H1 (cell line): ENCODE results near the gene PCDHB10. TPM values are rescaled to one million over a fixed set of nuclear protein-coding genes. Genes with fewer than 3 reads are reported as not detected.

Experiments
- BCL11A ChIP-seq, 2 experiments: IDR thresholded peaks; one replicate each; pipeline ENCODE4 v1.6.1; 2011; ENCODE audit warnings: low read depth in 2 of 2, low read length in 2 of 2, mild to moderate bottlenecking in 2 of 2
- CEBPB ChIP-seq: IDR thresholded peaks from 2 replicates; pipeline ENCODE4 v1.6.1; 2012; ENCODE audit warnings: low read depth, low read length
- EGR1 ChIP-seq: IDR thresholded peaks from 2 replicates; pipeline ENCODE4 v1.6.1; 2011; ENCODE audit warnings: low read depth, low read length, borderline replicate concordance
- POLR2AphosphoS5 ChIP-seq: IDR thresholded peaks from 2 replicates; pipeline ENCODE4 v1.6.1; 2011; ENCODE audit warnings: low read depth, low read length
- RFX5 ChIP-seq: IDR thresholded peaks from 2 replicates; pipeline ENCODE4 v1.6.1; 2011; ENCODE audit warnings: low read depth, low read length, improper control_type of control experiment, borderline replicate concordance
- SAP30 ChIP-seq: fragments of 300-600 bp; sonication (generic); IDR thresholded peaks from 2 replicates; pipeline ENCODE4 v1.7.1; 2012; ENCODE audit warnings: low read length, moderate library complexity, mild to moderate bottlenecking, inconsistent platforms; ENCODE audit not compliant: insufficient read depth, insufficient replicate concordance
- polyA plus RNA-seq, 7 experiments: library from polyadenylated mRNA; depleted of rRNA in 3 of 7; stranded (reverse) in 5 of 7; unstranded in 2 of 7; fragments of >200 nt in 5 of 7; fragments of 200-250 nt in 2 of 7; gene quantifications; 1 replicate in 5 of 7; 2 replicates in 1 of 7; 4 replicates in 1 of 7; pipeline versions ENCODE4 v1.2.1 to v1.2.3, GENCODE V29; 2011 to 2013; ENCODE audit warnings: missing spikeins in 2 of 7, mixed read lengths in 2 of 7
- total RNA-seq: library from RNA; stranded (reverse); fragmentation: NEBNext Ultra II Directional; extraction: Animal tissue kit (Norgen Biotek cat#: 25700); gene quantifications from 2 replicates; pipeline ENCODE4 v1.2.1, GENCODE V29; 2021
- TF ChIP-seq, protein P1 (sequence below): fragments of 300-600 bp; sonication (generic); IDR thresholded peaks from 2 replicates; pipeline ENCODE4 v1.7.1; 2012; ENCODE audit warnings: low read length, moderate library complexity, mild to moderate bottlenecking, inconsistent platforms; ENCODE audit not compliant: insufficient replicate concordance

PCDHB10 gene
- total and polyA plus RNA-seq, 2 of the 8 experiments (the other 6 are each of a cell fraction or from before 2014, with no cell fraction given) = 1.3 to 1.8 TPM

DNA sequence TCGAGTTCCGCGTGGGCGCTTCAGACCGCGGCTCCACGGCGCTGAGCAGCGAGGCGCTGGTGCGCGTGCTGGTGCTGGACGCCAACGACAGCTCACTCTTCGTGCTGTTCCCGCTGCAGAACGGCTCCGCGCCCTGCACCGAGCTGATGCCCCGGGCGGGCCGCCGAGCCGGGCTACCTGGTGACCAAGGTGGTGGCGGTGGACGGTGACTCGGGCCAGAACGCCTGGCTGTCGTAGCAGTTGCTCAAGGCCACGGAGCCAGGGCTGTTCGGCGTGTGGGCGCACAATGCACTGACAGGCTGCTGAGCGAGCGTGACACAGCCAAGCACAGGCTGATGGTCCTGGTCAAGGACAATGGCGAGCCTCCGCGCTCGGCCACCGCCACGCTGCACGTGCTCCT lies 49.3 kb downstream of the PCDHB10 start (continued):
- TF ChIP-seq, protein P1, sequence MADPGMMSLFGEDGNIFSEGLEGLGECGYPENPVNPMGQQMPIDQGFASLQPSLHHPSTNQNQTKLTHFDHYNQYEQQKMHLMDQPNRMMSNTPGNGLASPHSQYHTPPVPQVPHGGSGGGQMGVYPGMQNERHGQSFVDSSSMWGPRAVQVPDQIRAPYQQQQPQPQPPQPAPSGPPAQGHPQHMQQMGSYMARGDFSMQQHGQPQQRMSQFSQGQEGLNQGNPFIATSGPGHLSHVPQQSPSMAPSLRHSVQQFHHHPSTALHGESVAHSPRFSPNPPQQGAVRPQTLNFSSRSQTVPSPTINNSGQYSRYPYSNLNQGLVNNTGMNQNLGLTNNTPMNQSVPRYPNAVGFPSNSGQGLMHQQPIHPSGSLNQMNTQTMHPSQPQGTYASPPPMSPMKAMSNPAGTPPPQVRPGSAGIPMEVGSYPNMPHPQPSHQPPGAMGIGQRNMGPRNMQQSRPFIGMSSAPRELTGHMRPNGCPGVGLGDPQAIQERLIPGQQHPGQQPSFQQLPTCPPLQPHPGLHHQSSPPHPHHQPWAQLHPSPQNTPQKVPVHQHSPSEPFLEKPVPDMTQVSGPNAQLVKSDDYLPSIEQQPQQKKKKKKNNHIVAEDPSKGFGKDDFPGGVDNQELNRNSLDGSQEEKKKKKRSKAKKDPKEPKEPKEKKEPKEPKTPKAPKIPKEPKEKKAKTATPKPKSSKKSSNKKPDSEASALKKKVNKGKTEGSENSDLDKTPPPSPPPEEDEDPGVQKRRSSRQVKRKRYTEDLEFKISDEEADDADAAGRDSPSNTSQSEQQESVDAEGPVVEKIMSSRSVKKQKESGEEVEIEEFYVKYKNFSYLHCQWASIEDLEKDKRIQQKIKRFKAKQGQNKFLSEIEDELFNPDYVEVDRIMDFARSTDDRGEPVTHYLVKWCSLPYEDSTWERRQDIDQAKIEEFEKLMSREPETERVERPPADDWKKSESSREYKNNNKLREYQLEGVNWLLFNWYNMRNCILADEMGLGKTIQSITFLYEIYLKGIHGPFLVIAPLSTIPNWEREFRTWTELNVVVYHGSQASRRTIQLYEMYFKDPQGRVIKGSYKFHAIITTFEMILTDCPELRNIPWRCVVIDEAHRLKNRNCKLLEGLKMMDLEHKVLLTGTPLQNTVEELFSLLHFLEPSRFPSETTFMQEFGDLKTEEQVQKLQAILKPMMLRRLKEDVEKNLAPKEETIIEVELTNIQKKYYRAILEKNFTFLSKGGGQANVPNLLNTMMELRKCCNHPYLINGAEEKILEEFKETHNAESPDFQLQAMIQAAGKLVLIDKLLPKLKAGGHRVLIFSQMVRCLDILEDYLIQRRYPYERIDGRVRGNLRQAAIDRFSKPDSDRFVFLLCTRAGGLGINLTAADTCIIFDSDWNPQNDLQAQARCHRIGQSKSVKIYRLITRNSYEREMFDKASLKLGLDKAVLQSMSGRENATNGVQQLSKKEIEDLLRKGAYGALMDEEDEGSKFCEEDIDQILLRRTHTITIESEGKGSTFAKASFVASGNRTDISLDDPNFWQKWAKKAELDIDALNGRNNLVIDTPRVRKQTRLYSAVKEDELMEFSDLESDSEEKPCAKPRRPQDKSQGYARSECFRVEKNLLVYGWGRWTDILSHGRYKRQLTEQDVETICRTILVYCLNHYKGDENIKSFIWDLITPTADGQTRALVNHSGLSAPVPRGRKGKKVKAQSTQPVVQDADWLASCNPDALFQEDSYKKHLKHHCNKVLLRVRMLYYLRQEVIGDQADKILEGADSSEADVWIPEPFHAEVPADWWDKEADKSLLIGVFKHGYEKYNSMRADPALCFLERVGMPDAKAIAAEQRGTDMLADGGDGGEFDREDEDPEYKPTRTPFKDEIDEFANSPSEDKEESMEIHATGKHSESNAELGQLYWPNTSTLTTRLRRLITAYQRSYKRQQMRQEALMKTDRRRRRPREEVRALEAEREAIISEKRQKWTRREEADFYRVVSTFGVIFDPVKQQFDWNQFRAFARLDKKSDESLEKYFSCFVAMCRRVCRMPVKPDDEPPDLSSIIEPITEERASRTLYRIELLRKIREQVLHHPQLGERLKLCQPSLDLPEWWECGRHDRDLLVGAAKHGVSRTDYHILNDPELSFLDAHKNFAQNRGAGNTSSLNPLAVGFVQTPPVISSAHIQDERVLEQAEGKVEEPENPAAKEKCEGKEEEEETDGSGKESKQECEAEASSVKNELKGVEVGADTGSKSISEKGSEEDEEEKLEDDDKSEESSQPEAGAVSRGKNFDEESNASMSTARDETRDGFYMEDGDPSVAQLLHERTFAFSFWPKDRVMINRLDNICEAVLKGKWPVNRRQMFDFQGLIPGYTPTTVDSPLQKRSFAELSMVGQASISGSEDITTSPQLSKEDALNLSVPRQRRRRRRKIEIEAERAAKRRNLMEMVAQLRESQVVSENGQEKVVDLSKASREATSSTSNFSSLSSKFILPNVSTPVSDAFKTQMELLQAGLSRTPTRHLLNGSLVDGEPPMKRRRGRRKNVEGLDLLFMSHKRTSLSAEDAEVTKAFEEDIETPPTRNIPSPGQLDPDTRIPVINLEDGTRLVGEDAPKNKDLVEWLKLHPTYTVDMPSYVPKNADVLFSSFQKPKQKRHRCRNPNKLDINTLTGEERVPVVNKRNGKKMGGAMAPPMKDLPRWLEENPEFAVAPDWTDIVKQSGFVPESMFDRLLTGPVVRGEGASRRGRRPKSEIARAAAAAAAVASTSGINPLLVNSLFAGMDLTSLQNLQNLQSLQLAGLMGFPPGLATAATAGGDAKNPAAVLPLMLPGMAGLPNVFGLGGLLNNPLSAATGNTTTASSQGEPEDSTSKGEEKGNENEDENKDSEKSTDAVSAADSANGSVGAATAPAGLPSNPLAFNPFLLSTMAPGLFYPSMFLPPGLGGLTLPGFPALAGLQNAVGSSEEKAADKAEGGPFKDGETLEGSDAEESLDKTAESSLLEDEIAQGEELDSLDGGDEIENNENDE = no peak
- TF ChIP-seq EGR1 (no peak), CEBPB (no peak), BCL11A (IDR thresholded peaks at IDR 0.05; ENCODE audit: low read depth in 2 of 2, low read length in 2 of 2) (no peak), POLR2AphosphoS5 (no peak), RFX5 (no peak), SAP30 (no peak)
